IMR-90 (cell line): Measurements from ENCODE around the gene DUS1L.

Source experiments
- CEBPB ChIP-seq: IDR thresholded peaks from 2 replicates; pipeline ENCODE4 v1.6.1; 2012; ENCODE audit warnings: low read depth, low read length, improper control_type of control experiment
- MAFK ChIP-seq: IDR thresholded peaks from 2 replicates; pipeline ENCODE4 v1.6.1; 2012; ENCODE audit warnings: low read depth, low read length, improper control_type of control experiment
- POLR2A ChIP-seq: IDR thresholded peaks from 2 replicates; pipeline ENCODE4 v1.6.1; 2012; ENCODE audit warnings: mild to moderate bottlenecking, low read depth, low read length
- RAD21 ChIP-seq: IDR thresholded peaks from 2 replicates; pipeline ENCODE4 v1.6.1; 2012; ENCODE audit warnings: low read length, improper control_type of control experiment
- RCOR1 ChIP-seq: IDR thresholded peaks from 2 replicates; pipeline ENCODE4 v1.6.1; 2012; ENCODE audit warnings: mild to moderate bottlenecking, low read length, improper control_type of control experiment; ENCODE audit not compliant: insufficient replicate concordance
- TF ChIP-seq, protein P1 (sequence below): conservative IDR thresholded peaks from 2 replicates; pipeline ENCODE4 v1.5.1; 2012; ENCODE audit warnings: mild to moderate bottlenecking, low read depth, low read length, improper control_type of control experiment
- TF ChIP-seq, protein P2 (sequence below): fragments of 150-350 bp; IDR thresholded peaks from 2 replicates; pipeline ENCODE4 v1.6.1; 2017; ENCODE audit warnings: mild to moderate bottlenecking, antibody characterized with exemption, low read length, low read depth

DNA sequence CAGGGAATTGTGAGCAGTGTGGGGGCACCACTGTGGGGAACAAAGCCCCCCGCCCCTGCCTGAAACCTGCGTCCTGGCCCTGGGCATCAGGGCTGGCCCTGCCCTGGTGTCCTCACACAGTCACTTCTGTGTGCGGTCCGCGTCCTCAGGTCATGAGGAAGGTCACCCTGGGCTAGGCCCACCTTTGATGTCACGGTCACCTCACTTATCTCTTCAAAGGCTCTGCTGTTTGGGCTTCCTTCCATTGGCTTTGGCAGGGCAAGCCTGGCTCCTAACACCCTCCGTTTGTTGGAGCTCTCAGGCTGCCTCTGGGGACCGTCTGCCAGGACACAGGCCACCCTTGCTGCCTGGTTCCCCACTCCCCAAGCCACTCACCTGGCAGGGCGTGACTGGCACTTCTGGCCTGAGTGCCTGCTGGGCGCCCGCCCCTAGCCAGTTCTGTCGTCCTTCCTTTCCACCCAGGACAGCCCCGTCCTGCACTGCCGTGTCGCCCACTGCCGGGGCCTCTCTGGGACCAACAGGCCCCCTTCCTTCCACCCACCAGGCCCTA is 51.8 kb downstream of the DUS1L start:
- no peak for TF ChIP-seq CEBPB
- TF ChIP-seq, protein P1, sequence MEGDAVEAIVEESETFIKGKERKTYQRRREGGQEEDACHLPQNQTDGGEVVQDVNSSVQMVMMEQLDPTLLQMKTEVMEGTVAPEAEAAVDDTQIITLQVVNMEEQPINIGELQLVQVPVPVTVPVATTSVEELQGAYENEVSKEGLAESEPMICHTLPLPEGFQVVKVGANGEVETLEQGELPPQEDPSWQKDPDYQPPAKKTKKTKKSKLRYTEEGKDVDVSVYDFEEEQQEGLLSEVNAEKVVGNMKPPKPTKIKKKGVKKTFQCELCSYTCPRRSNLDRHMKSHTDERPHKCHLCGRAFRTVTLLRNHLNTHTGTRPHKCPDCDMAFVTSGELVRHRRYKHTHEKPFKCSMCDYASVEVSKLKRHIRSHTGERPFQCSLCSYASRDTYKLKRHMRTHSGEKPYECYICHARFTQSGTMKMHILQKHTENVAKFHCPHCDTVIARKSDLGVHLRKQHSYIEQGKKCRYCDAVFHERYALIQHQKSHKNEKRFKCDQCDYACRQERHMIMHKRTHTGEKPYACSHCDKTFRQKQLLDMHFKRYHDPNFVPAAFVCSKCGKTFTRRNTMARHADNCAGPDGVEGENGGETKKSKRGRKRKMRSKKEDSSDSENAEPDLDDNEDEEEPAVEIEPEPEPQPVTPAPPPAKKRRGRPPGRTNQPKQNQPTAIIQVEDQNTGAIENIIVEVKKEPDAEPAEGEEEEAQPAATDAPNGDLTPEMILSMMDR: no peak
- no peak for TF ChIP-seq POLR2A
- TF ChIP-seq, protein P2, sequence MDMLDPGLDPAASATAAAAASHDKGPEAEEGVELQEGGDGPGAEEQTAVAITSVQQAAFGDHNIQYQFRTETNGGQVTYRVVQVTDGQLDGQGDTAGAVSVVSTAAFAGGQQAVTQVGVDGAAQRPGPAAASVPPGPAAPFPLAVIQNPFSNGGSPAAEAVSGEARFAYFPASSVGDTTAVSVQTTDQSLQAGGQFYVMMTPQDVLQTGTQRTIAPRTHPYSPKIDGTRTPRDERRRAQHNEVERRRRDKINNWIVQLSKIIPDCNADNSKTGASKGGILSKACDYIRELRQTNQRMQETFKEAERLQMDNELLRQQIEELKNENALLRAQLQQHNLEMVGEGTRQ: no peak
- no peak for TF ChIP-seq MAFK
- TF ChIP-seq RAD21: no peak
- no peak for TF ChIP-seq RCOR1
